PC-3 (cell line): ENCODE data around the gene CPT1C. TPM values are rescaled to one million over a fixed set of nuclear protein-coding genes. Genes with fewer than 3 reads are reported as not detected.

Experiments
- ATAC-seq: fragments of 200-7000 bp; cut with Tn5 transposase; 2 replicates; pipeline ENCODE4 v1.9.1; 2020; ENCODE audit warnings: mild to moderate bottlenecking, moderate library complexity
- BruUV-seq: library from RNA; stranded (reverse); fragments of 400-500 nt; replicated peaks from 2 replicates; lab custom pipeline; 2021; lab: Mats Ljungman, UMichigan
- CTCF ChIA-PET: fragments of 300-600 bp; sonication (Branson Sonifier 250); formaldehyde crosslinking; loops from one replicate; lab custom pipeline; 2022; ENCODE audit warnings: antibody characterized with exemption; lab: Charles Lee
- POLR2A ChIA-PET: fragments of 300-600 bp; sonication (Branson Sonifier 250); formaldehyde crosslinking; loops from one replicate; lab custom pipeline; 2022; ENCODE audit warnings: antibody characterized with exemption; ENCODE audit not compliant: unreplicated experiment; lab: Charles Lee
- DNase-seq: peaks from one replicate; pipeline ENCODE4 v3.0.0-alpha.2; 2015
- H2AFZ ChIP-seq: fragments of 300-600 bp; sonication (generic); 2 replicates; pipeline ENCODE4 v1.6.0; 2016; ENCODE audit warnings: antibody characterized with exemption, low read length
- H3F3A ChIP-seq: fragments of 300-600 bp; sonication (generic); one replicate; pipeline ENCODE4 v1.6.0; 2017; ENCODE audit warnings: antibody characterized with exemption, low read length, control low read depth, mild to moderate bottlenecking; ENCODE audit not compliant: unreplicated experiment
- H3K27ac ChIP-seq: fragments of 300-600 bp; sonication (generic); 2 replicates; pipeline ENCODE4 v1.5.1; 2016; ENCODE audit warnings: mild to moderate bottlenecking, low read length
- H3K27me3 ChIP-seq: fragments of 300-600 bp; sonication (generic); 2 replicates; pipeline ENCODE4 v1.6.1; 2016; ENCODE audit warnings: low read length, mixed read lengths
- H3K36me3 ChIP-seq: fragments of 300-600 bp; sonication (generic); 2 replicates; pipeline ENCODE4 v1.6.1; 2016; ENCODE audit warnings: low read depth, mixed run types, low read length, mixed read lengths
- H3K4me1 ChIP-seq: fragments of 300-600 bp; sonication (generic); 2 replicates; pipeline ENCODE4 v1.5.1; 2016; ENCODE audit warnings: low read length; ENCODE audit not compliant: insufficient read depth
- H3K4me2 ChIP-seq: fragments of 300-600 bp; sonication (generic); 2 replicates; pipeline ENCODE4 v1.6.0; 2016; ENCODE audit warnings: low read length
- H3K4me3 ChIP-seq: fragments of 300-600 bp; sonication (generic); 2 replicates; pipeline ENCODE4 v1.5.1; 2016; ENCODE audit warnings: mild to moderate bottlenecking, low read length, mixed read lengths
- H3K79me2 ChIP-seq: fragments of 300-600 bp; sonication (generic); 2 replicates; pipeline ENCODE4 v1.6.1; 2017; ENCODE audit warnings: low read length, mixed read lengths
- H3K9ac ChIP-seq: fragments of 300-600 bp; sonication (generic); 2 replicates; pipeline ENCODE4 v1.6.0; 2016; ENCODE audit warnings: mild to moderate bottlenecking, low read length
- H3K9me2 ChIP-seq: fragments of 300-600 bp; sonication (generic); replicated peaks from 2 replicates; pipeline ENCODE4 v1.6.1; 2016; ENCODE audit warnings: mixed run types, low read length, mixed read lengths
- H3K9me3 ChIP-seq: fragments of 300-600 bp; sonication (generic); 2 replicates; pipeline ENCODE4 v1.6.1; 2016; ENCODE audit warnings: low read length, mixed read lengths
- H4K20me1 ChIP-seq: fragments of 300-600 bp; sonication (generic); 2 replicates; pipeline ENCODE4 v1.6.1; 2016; ENCODE audit warnings: low read length, mixed read lengths
- CTCF ChIP-seq: fragments of 300-600 bp; sonication (generic); conservative IDR thresholded peaks from 2 replicates; pipeline ENCODE4 v1.5.1; 2017; ENCODE audit warnings: antibody characterized with exemption, low read depth, mild to moderate bottlenecking, low read length
- EZH2 ChIP-seq: fragments of 300-600 bp; sonication (generic); IDR thresholded peaks from one replicate; pipeline ENCODE4 v1.6.1; 2017; ENCODE audit warnings: antibody characterized with exemption, mild to moderate bottlenecking, low read length; ENCODE audit not compliant: unreplicated experiment
- EZH2phosphoT487 ChIP-seq: fragments of 300-600 bp; sonication (generic); IDR thresholded peaks from 2 replicates; pipeline ENCODE4 v1.6.1; 2018; ENCODE audit warnings: mild to moderate bottlenecking, antibody characterized with exemption, low read length, borderline replicate concordance
- intact Hi-C: fragments of 100-400 bp; cut with micrococcal nuclease; formaldehyde crosslinking; loops from 2 replicates; pipeline ENCODE4 v1.9.0; 2023
- total RNA-seq: library from RNA; depleted of rRNA; stranded (reverse); fragments of >200 nt; gene quantifications from 2 replicates; pipeline ENCODE4 v1.2.3, GENCODE V29; 2014

The CPT1C gene
- total RNA-seq, 1 experiment from 2014 or later = 11.5 TPM

- Histone ChIP-seq H3K36me3 (peaks cover 50% of the 10 kb centered on the region), H3K27me3 (no peaks in the 10 kb centered on the region), H3K4me1 (no peaks in the 10 kb centered on the region), H3K9ac (no peak overlapping the region), H3F3A (no peaks in the 10 kb centered on the region), H3K4me3 (no peak overlapping the region), H3K27ac (no peak overlapping the region), H3K9me3 (no peaks in the 10 kb centered on the region), H4K20me1 (0 out of 2 replicates have a peak, but pooled peaks cover 3% of the 10 kb centered on the region), H2AFZ (no peak overlapping the region), H3K4me2 (no peak overlapping the region), H3K9me2 (no peaks in the 10 kb centered on the region), H3K79me2 (peaks cover 21% of the 10 kb centered on the region)
- DNase-seq (no peak), ATAC-seq (no peak)
- intact Hi-C loops = no loop called here
- ChIA-PET CTCF (no interaction called here), POLR2A (no interaction called here)
- TF ChIP-seq CTCF = no peak
- TSS peak; percentile 50 for BruUV-seq
Observed at GRCh38 chr19:49652551-49653465, 38.1 kb upstream of the CPT1C start.

DNA sequence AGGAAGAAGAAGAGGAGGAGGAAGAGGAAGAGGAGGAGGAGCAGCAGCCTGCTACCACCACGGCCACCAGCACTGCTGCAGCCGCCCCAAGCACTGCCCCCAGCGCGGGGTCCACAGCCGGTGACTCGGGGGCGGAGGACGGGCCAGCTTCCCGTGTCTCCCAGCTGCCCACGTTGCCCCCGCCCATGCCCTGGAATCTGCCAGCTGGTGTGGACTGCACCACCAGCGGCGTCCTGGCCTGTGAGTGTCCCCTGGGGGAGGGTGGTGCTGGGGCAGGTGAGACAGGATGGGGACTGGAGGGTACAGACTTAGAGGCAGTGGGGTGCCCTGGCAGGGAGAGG lies 37.5 kb upstream of the CPT1C start:
- BruUV-seq = no TSS peak
- POLR2A ChIA-PET = no interaction called here

More for the DNA sequence above, 37.5 kb upstream of the CPT1C start:
- H3K4me1 ChIP-seq = no peaks in the 10 kb centered on the region
- peaks cover 51% of the 10 kb centered on the region for H3K36me3 ChIP-seq
- no peaks in the 10 kb centered on the region for H3K27me3 ChIP-seq
- 0 out of 2 replicates have a peak, but pooled peaks cover 3% of the 10 kb centered on the region for H4K20me1 ChIP-seq
- H3K79me2 ChIP-seq = peaks cover 18% of the 10 kb centered on the region
- CTCF ChIA-PET = no interaction called here
- H3K9me2 ChIP-seq = no peaks in the 10 kb centered on the region
- no peak overlapping the region for H3K4me3 ChIP-seq
- intact Hi-C loops = no loop called here
- no peak overlapping the region for H3K9ac ChIP-seq
- ATAC-seq (no peak), DNase-seq (no peak)
- H3F3A ChIP-seq = no peaks in the 10 kb centered on the region
- H2AFZ ChIP-seq = no peak overlapping the region
- H3K27ac ChIP-seq = no peak overlapping the region
- H3K9me3 ChIP-seq = no peaks in the 10 kb centered on the region
- no peak overlapping the region for H3K4me2 ChIP-seq
- TF ChIP-seq EZH2 (no peak), EZH2phosphoT487 (no peak), CTCF (no peak)
